Body of pancreas (tissue), 4 donors: ENCODE data around the gene DIPK1A. TPM values are rescaled to one million over a fixed set of nuclear protein-coding genes. Genes with fewer than 3 reads are reported as not detected.

ENCODE experiments used
- ATAC-seq: fragments of 150-250 bp; one replicate; pipeline ENCODE4 v1.9.1; 2016
- DNase-seq, 4 donors: peaks; one replicate each; pipeline ENCODE4 v3.0.0-alpha.2; 2019
- H3K27ac ChIP-seq, 4 donors: fragments of 200-600 bp; sonication (generic); 1 replicate in 3 of 4; 2 replicates in 1 of 4; pipeline versions ENCODE4 v1.5.1 to v1.6.1; 2016 to 2019; ENCODE audit warnings: mild to moderate bottlenecking in 1 of 4, mixed read lengths in 1 of 4, moderate library complexity in 1 of 4
- H3K27me3 ChIP-seq, 2 donors: fragments of 200-600 bp; sonication (generic); one replicate each; pipeline ENCODE4 v1.6.0; 2016; ENCODE audit warnings: mild to moderate bottlenecking in 1 of 2
- H3K36me3 ChIP-seq, 2 donors: fragments of 200-600 bp; sonication (generic); replicated peaks in 1 of 2; 2 replicates each; pipeline ENCODE4 v1.5.1; 2016; ENCODE audit warnings: low read depth in 2 of 2; ENCODE audit not compliant: insufficient read depth in 1 of 2
- H3K4me1 ChIP-seq: fragments of 200-600 bp; sonication (generic); one replicate; pipeline ENCODE4 v1.6.0; 2016
- H3K4me3 ChIP-seq, 2 donors: fragments of 200-600 bp; sonication (generic); 1 replicate in 1 of 2; 2 replicates in 1 of 2; pipeline ENCODE4 v1.5.1; 2016 to 2019
- H3K9me3 ChIP-seq, 3 donors: fragments of 200-600 bp; sonication (generic); 1 replicate in 2 of 3; 2 replicates in 1 of 3; pipeline ENCODE4 v1.5.1; 2016
- CTCF ChIP-seq, 7 experiments: fragments of 450-650 bp in 4 of 7; fragments of 200-600 bp in 3 of 7; sonication (generic) in 3 of 7; IDR thresholded peaks; one replicate each; pipeline ENCODE4 v1.5.1; 2016 to 2019; ENCODE audit warnings: antibody characterized with exemption in 7 of 7
- POLR2A ChIP-seq, 3 donors: fragments of 450-650 bp; IDR thresholded peaks; one replicate each; pipeline ENCODE4 v1.6.1; 2016; ENCODE audit warnings: antibody characterized with exemption in 3 of 3, mild to moderate bottlenecking in 2 of 3
- WGBS, 2 donors: methylation state at CpG; one replicate each; pipeline ENCODE4 v1.1.5; 2017; 5-methylcytosine and 5-hydroxymethylcytosine counted together
- intact Hi-C: fragments of 100-400 bp; cut with DNase I; formaldehyde crosslinking; loops from one replicate; pipeline ENCODE4 v1.15.1; 2023
- total RNA-seq, 2 donors: library from RNA; depleted of rRNA; stranded (reverse); fragments of >200 nt; gene quantifications; one replicate each; pipeline ENCODE4 v1.1.0, GENCODE V29; 2016

DIPK1A gene
- total RNA-seq, 2 donors from 2014 or later = 3.9 to 8.2 TPM

- no peaks in the 10 kb centered on the region for H3K9me3 ChIP-seq
- no peaks in the 10 kb centered on the region for H3K36me3 ChIP-seq
- no peak overlapping the region for H3K4me3 ChIP-seq
- ATAC-seq (no peak), DNase-seq (peak in 1 of 4 donors; percentile 23)
- peaks cover 4% of the 10 kb centered on the region for H3K4me1 ChIP-seq
- TF ChIP-seq CTCF (IDR thresholded peaks at IDR 0.05) (no peak), POLR2A (IDR thresholded peaks at IDR 0.05) (no peak)
- no peaks in the 10 kb centered on the region for H3K27me3 ChIP-seq
- H3K27ac ChIP-seq = no peak overlapping the region
- intact Hi-C loops = no loop called here
- 64 to 84% methylated on average over 2 of the region's 2 CpGs for WGBS, 2 donors
Observed at GRCh38 chr1:92853299-92853698, 108.0 kb downstream of the DIPK1A start.

GRCh38 chr1:92851729-92852128, 109.5 kb downstream of the DIPK1A start:
- H3K9me3 ChIP-seq = no peaks in the 10 kb centered on the region
- DNase-seq = no peak
- peaks cover 8% of the 10 kb centered on the region for H3K4me1 ChIP-seq
- WGBS, 2 donors = 42 to 45% methylated on average over 2 of the region's 2 CpGs
- no peak for TF ChIP-seq CTCF (IDR thresholded peaks at IDR 0.05)
- TF ChIP-seq POLR2A (IDR thresholded peaks at IDR 0.05) = no peak
- no peak overlapping the region for H3K27ac ChIP-seq
- ATAC-seq = no peak
- no peak overlapping the region for H3K4me3 ChIP-seq
- intact Hi-C loops = no loop called here
- H3K36me3 ChIP-seq = no peaks in the 10 kb centered on the region
- H3K27me3 ChIP-seq = no peaks in the 10 kb centered on the region

- no peak for TF ChIP-seq POLR2A (IDR thresholded peaks at IDR 0.05)
- no peak for TF ChIP-seq CTCF (IDR thresholded peaks at IDR 0.05)
- intact Hi-C loops = no loop called here
- WGBS, 2 donors = 97 to 100% methylated on average over 3 of the region's 3 CpGs
Observed at GRCh38 chr1:92850019-92850418, 111.2 kb downstream of the DIPK1A start.

GRCh38 chr1:92848201-92848600, 113.1 kb downstream of the DIPK1A start:
- H3K4me1 ChIP-seq = peaks cover 8% of the 10 kb centered on the region
- TF ChIP-seq CTCF (IDR thresholded peaks at IDR 0.05) = no peak
- ATAC-seq (peak; percentile 56), DNase-seq (no peak)
- WGBS, 2 donors = 24 to 29% methylated on average over 4 of the region's 4 CpGs
- no peak overlapping the region for H3K4me3 ChIP-seq
- H3K36me3 ChIP-seq = peaks cover 0 to 4% of the 10 kb centered on the region in 2 donors
- no peak overlapping the region for H3K27ac ChIP-seq
- no peaks in the 10 kb centered on the region for H3K27me3 ChIP-seq
- intact Hi-C loops = no loop called here
- H3K9me3 ChIP-seq = no peaks in the 10 kb centered on the region

More at GRCh38 chr1:92850019-92850418, 111.2 kb downstream of the DIPK1A start:
- peaks cover 8% of the 10 kb centered on the region for H3K4me1 ChIP-seq
- H3K9me3 ChIP-seq = no peaks in the 10 kb centered on the region
- H3K36me3 ChIP-seq = no peaks in the 10 kb centered on the region
- ATAC-seq = no peak
- H3K4me3 ChIP-seq = no peak overlapping the region
- no peak overlapping the region for H3K27ac ChIP-seq
- DNase-seq = no peak
- no peaks in the 10 kb centered on the region for H3K27me3 ChIP-seq

- 77 to 86% methylated on average over 3 of the region's 3 CpGs for whole genome bisulfite sequencing, 2 donors
- Histone ChIP-seq H3K36me3 (peaks cover 8 to 18% of the 10 kb centered on the region in 2 donors), H3K9me3 (no peaks in the 10 kb centered on the region), H3K27me3 (no peaks in the 10 kb centered on the region), H3K4me3 (no peak overlapping the region), H3K27ac (no peak overlapping the region), H3K4me1 (peaks cover 4% of the 10 kb centered on the region)
- intact Hi-C loops = no loop called here
- TF ChIP-seq POLR2A (IDR thresholded peaks at IDR 0.05) (no peak), CTCF (IDR thresholded peaks at IDR 0.05) (no peak)
- DNase-seq (no peak), ATAC-seq (no peak)
Observed at GRCh38 chr1:92845908-92846307, 115.4 kb downstream of the DIPK1A start.
